Neural cell (in vitro differentiated cells): Measurements from ENCODE around the gene GPR150.

Experiments
- CTCF ChIP-seq: fragments of 450-650 bp; IDR thresholded peaks from 2 replicates; pipeline ENCODE4 v1.5.1; 2014; ENCODE audit warnings: antibody characterized with exemption, mild to moderate bottlenecking, moderate library complexity; ENCODE audit not compliant: poor library complexity, severe bottlenecking
- EP300 ChIP-seq: fragments of 450-650 bp; conservative IDR thresholded peaks from 2 replicates; pipeline ENCODE4 v1.6.1; 2014; ENCODE audit warnings: antibody characterized with exemption, mild to moderate bottlenecking, moderate library complexity; ENCODE audit not compliant: poor library complexity, severe bottlenecking
- RAD21 ChIP-seq: fragments of 450-650 bp; conservative IDR thresholded peaks from 2 replicates; pipeline ENCODE4 v1.6.1; 2014; ENCODE audit warnings: antibody characterized with exemption, mild to moderate bottlenecking, moderate library complexity

GRCh38 chr5:95617057-95617456 is 2.8 kb upstream of the GPR150 start:
- no peak for TF ChIP-seq CTCF
- TF ChIP-seq EP300 = no peak
- TF ChIP-seq RAD21 = no peak
